Measurements from ENCODE around the gene GRID2. TPM values are rescaled to one million over a fixed set of nuclear protein-coding genes. Genes with fewer than 3 reads are reported as not detected.

Gene GRID2
- total and polyA plus RNA-seq, 2 of the 4 experiments (the other 2 are of a cell fraction): under 0.01 TPM; not detected in 1

- no peak overlapping the region for H2AK9ac ChIP-seq (replicated peaks; ENCODE audit: low read depth, low read length, poor library complexity)
- ATAC-seq (ENCODE audit: low read depth) (no peak), DNase-seq (peak; percentile 0)
- no peaks in the 10 kb centered on the region for H3K36me3 ChIP-seq (ENCODE audit: control insufficient read depth, insufficient read depth, low read length)
- no peak overlapping the region for H3K27ac ChIP-seq (ENCODE audit: insufficient read depth, low read length)
- no peaks in the 10 kb centered on the region for H3K9me3 ChIP-seq (ENCODE audit: control insufficient read depth, insufficient read depth, low read length)
- TF ChIP-seq RAD21 (IDR thresholded peaks at IDR 0.05; ENCODE audit: low read length): no peak
- no peak for TF ChIP-seq BHLHE40 (IDR thresholded peaks at IDR 0.05; ENCODE audit: low read depth, low read length)
- no peak for TF ChIP-seq MXI1 (IDR thresholded peaks at IDR 0.05; ENCODE audit: borderline replicate concordance, low read depth, low read length)
- TF ChIP-seq RCOR1 (IDR thresholded peaks at IDR 0.05; ENCODE audit: insufficient replicate concordance, low read length): no peak
- no peak for TF ChIP-seq MAFK (IDR thresholded peaks at IDR 0.05; ENCODE audit: low read depth, low read length)
- no peak for TF ChIP-seq POLR2A (IDR thresholded peaks at IDR 0.05; ENCODE audit: low read depth, low read length)
- no peak for TF ChIP-seq ELK1 (IDR thresholded peaks at IDR 0.05; ENCODE audit: borderline replicate concordance, low read depth, low read length)
- no peak for TF ChIP-seq FOS (IDR thresholded peaks at IDR 0.05; ENCODE audit: low read depth, low read length)
- TF ChIP-seq CTCF (conservative IDR thresholded peaks at IDR 0.05; ENCODE audit: low read depth, low read length): no peak
- TF ChIP-seq USF2 (IDR thresholded peaks at IDR 0.05; ENCODE audit: low read depth, low read length): no peak
- H3K4me3 ChIP-seq (ENCODE audit: insufficient read depth, low read depth, low read length): no peak overlapping the region
- WGBS, 2 experiments (ENCODE audit: extremely low coverage in 2 of 2, insufficient read length in 1 of 2): 17% methylated on average over 1 of the region's 2 CpGs; no CpG with 5 or more reads in 1 of the 2 experiments
- H3K9me1 ChIP-seq (ENCODE audit: insufficient read depth, low read length): no peaks in the 10 kb centered on the region
- H2BK120ac ChIP-seq (ENCODE audit: low read depth, low read length): no peak overlapping the region
- H2BK15ac ChIP-seq (ENCODE audit: low read depth, low read length): no peak overlapping the region
- no peak overlapping the region for H3K9ac ChIP-seq (ENCODE audit: low read depth, low read length)
- no peak overlapping the region for H3K14ac ChIP-seq (replicated peaks; ENCODE audit: low read depth, low read length)
- H3K4me2 ChIP-seq (ENCODE audit: low read depth, low read length): no peak overlapping the region
- no peak overlapping the region for H3K18ac ChIP-seq (ENCODE audit: low read depth, low read length)
- no peak overlapping the region for H2AK5ac ChIP-seq (ENCODE audit: low read depth, low read length)
- no peaks in the 10 kb centered on the region for H3K79me1 ChIP-seq (ENCODE audit: low read depth in 1 of 2, low read length in 2 of 2)
- no peak overlapping the region for H2AFZ ChIP-seq (replicated peaks; ENCODE audit: low read length, poor library complexity)
- ChIA-PET POLR2A (ENCODE audit: unreplicated experiment) (no interaction called here), CTCF (interaction anchor here (1.0 kb wide), 1 partner anchor 13 kb away, joined by 3 read pairs; no protein-coding TSS in a partner anchor)
- no peaks in the 10 kb centered on the region for H3K27me3 ChIP-seq (ENCODE audit: control insufficient read depth, insufficient read depth, low read length)
- no peak overlapping the region for H4K5ac ChIP-seq (ENCODE audit: low read depth, low read length)
- BruUV-seq (replicated peaks): no TSS peak
- H2BK20ac ChIP-seq (ENCODE audit: low read depth, low read length): no peak overlapping the region
- H4K91ac ChIP-seq (ENCODE audit: insufficient read depth, low read depth, low read length): no peak overlapping the region
- in situ Hi-C loops (cut with MboI; ENCODE audit: low sequenced_read_pairs) (no loop called here), dilution Hi-C loops (cut with HindIII; ENCODE audit: low sequenced_read_pairs, unreplicated experiment) (no loop called here), intact Hi-C loops (cut with micrococcal nuclease) (no loop called here)
- H3K4ac ChIP-seq (ENCODE audit: low read depth, low read length): no peak overlapping the region
- no peak overlapping the region for H4K8ac ChIP-seq (ENCODE audit: low read depth in 2 of 2, low read length in 2 of 2)
- no peak overlapping the region for H2BK5ac ChIP-seq (ENCODE audit: low read depth, low read length, poor library complexity, severe bottlenecking)
- no peaks in the 10 kb centered on the region for H4K20me1 ChIP-seq (ENCODE audit: insufficient read depth, low read length)
- H3K4me1 ChIP-seq (ENCODE audit: control insufficient read depth, insufficient read depth, low read length): no peaks in the 10 kb centered on the region
- no peak overlapping the region for H3K23ac ChIP-seq (ENCODE audit: low read depth, low read length)
- H3K56ac ChIP-seq (ENCODE audit: extremely low read depth, insufficient read depth, low read length): no peak overlapping the region
Measured at GRCh38 chr4:92618968-92619367, 315.2 kb downstream of the GRID2 start.
